Stimulated activated CD4-positive, alpha-beta T cell treated with anti-CD3 and anti-CD28 coated beads, Interleukin-4, amount 100 ng/mL, for 48 hours (primary cell): ENCODE results near the gene CRYGS.
"Not testable (repeated sequence)": the region's sequence is repeated elsewhere in the genome, so short reads cannot be mapped to it uniquely, and the experiment has no call there.

Experiments
- DNase-seq, 2 donors: peaks; one replicate each; pipeline ENCODE4 v3.0.0-alpha.2; 2020; ENCODE audit warnings: low read depth in 2 of 2

The CRYGS gene

GRCh38 chr3:186519021-186519658 lies 25.0 kb downstream of the CRYGS start:
- DNase-seq = peak in 1 of 2 donors; percentile 54

GRCh38 chr3:186517218-186517617 lies 27.0 kb downstream of the CRYGS start:
- DNase-seq = no peak

DNA sequence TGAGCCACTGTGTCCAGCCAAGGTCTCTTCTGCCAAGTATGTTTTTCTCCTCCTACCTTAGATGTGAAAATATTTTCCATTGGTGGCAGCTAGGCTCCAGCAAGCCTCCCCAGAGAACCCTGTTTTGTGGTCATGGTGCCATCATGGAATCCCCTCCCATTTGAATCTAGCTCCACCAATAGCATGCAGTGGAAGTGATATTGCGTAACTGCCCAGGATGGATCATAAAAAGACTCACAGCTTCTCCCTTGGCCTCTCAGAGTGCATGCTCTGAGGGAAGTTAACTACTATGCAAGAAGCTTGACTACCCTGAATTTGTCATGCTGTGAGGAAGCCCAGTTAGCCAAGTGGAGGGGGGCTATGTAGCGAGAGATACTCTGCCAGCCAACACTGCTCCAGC lies 27.5 kb downstream of the CRYGS start:
- DNase-seq = no peak

- no peak for DNase-seq
These were observed 29.1 kb downstream of the CRYGS start for GRCh38 chr3:186515125-186515524.

DNA sequence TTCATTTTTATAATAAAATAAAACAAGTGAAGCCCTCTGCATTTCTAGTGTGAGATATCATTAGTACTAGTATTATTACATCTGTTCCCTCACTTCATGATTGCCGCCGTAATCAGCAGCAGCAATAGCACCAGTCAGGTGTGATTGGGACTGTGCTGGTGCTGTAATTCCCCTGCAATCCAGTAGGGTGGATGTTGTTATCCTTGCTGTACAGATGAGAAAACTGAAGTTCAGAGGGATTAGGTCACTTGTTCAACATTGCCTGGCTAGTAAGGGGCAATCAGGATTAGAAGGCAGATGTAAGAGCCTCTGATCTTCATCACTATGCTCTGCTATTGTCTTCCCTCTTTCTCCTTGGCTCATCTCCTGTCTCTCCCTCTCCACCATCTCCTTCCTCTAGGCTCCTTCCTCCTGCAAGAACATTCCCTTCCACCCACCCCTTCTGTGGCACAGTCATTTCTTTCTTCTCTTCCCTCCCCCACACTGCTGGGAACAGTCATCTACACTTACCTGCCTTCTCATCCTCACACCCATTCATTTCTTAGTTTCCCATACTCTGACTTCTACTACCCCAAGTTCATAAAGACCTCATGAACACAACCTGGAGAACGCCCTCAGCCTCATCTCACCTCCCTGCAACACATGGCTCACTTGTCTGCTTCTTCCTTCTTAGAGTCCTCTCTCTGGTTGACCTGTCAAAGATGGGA lies 29.7 kb downstream of the CRYGS start:
- peak in 1 of 2 donors; percentile 37 for DNase-seq

GRCh38 chr3:186513386-186513785 lies 30.8 kb downstream of the CRYGS start:
- no peak for DNase-seq

DNA sequence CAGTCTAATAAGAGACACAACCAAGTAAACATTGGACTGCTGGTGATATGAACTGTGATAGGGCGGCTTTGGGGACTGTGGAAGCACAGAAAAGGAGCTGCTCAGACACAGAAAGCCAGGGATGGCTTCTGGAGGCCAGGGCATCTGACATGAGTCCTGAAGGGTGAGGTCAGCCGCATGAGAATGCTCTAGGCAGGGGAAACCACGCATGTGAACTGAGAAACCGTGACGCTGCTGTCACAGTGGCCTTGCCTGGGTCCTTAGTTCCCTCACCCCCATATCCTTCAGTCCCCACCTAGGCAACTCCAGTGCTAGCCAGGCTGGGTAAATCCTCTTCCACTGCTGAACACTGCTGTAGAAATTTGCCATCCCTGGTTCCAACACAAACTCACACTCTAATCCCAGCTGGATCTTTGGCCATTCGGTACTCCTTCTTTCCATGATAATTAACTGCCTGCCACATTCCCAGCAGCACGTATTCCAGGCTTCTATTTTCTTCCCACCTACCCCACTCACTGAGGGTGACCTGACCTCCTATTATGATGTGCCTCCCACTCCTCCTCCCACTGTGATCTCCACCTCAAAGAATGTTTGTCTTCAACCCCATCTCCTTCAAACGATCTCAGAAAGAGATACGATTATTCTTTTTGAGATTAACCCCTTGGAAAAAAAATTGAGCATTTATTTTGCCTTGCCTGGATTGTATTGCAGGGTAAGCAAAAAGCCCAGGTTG lies 31.4 kb downstream of the CRYGS start:
- no peak for DNase-seq

- no peak for DNase-seq
These were observed 32.5 kb downstream of the CRYGS start for GRCh38 chr3:186511702-186512101.

GRCh38 chr3:186511245-186511644 lies 32.9 kb downstream of the CRYGS start:
- DNase-seq = no peak

DNA sequence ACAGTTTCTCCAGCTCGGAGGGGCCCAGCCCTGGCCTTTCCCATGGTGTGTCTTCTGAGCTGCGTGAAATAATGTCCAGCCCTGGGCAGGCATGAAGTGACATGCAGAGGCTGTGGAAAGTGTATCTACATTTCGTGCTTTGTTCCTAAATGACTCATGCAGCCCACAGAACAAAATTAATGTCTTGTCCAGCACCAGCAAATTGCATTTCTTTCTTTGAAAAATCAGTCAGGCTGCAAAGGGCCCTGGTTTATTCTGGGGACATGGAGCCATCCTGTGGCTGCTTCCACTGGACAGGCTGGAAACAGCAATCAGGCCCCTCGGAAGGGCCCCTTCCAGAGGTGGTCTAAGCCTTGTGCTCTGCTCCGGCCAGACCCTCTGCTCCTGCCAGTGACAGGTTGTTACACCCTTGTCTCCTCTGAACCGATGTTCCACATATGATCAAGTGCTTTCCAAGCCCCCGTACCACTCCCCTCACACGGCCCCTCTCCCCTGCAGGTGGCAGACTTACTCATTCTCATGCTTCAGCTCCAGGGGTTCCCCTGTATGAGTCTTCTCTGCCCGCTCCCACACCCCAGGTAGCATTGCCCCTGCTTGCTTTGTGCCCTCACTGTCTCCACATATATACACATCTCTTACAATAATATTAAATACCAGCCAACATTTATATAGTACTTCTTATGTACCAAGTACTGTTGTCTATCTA lies 33.7 kb downstream of the CRYGS start:
- no peak for DNase-seq

- no peak for DNase-seq
These were observed 34.8 kb downstream of the CRYGS start for GRCh38 chr3:186509423-186509822.

- peak in 1 of 2 donors; percentile 30 for DNase-seq
These were observed 37.3 kb downstream of the CRYGS start for GRCh38 chr3:186506857-186507256.

- no peak for DNase-seq
These were observed 37.9 kb downstream of the CRYGS start for GRCh38 chr3:186506191-186506739.

DNA sequence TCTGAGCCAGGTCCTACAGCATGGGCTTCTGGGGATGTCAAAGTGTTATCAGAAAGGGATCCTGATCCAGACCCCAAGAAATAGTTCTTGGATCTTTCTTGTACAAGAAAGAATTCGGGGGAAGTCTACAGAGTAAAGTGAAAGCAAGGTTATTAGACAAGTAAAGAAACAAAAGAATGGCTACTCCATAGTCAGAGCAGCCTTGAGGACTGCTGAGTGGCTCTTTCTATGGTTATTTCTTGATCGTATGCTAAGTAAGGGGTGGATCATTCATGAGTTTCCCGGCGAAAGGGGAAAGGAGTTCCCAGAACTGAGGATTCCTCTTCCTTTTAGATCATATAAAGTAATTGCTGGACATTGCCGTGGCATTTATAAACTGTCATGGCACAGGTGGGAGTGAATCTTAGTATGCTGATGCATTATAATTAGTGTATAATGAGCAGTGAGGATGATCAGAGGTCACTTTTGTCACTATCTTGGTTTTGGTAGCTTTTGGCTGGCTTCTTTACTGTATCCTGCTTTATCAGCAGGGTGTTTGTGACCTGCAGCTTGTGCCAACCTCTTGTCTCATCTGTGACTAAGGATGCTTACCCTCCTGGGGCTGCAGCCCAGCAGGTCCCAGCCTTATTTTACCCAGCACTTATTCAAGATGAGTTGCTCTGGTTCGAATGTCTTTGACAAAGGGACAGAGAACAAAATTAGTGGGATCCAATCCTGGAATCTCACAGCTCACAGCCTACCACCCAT lies 41.0 kb downstream of the CRYGS start:
- DNase-seq = no peak

GRCh38 chr3:186502138-186502948 lies 41.8 kb downstream of the CRYGS start:
- no peak for DNase-seq

DNA sequence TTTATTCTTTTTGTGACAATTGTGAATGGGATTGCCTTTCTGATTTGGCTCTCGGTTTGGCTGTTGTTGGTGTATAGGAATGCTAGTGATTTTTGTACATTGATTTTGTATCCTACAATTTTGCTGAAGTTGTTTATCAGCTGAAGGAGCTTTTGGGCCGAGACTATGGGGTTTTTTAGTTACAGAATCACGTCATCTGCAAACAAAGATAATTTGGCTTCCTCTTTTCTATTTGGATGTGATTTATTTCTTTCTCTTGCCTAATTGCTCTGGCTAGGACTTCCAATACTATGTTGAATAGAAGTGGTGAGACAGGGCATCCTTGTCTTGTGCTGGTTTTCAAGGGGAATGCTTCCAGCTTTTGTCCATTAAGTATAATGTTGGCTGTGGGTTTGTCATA lies 44.2 kb downstream of the CRYGS start:
- not testable (repeated sequence) for DNase-seq

GRCh38 chr3:186498022-186498421 lies 46.2 kb downstream of the CRYGS start:
- not testable (repeated sequence) for DNase-seq

- no peak for DNase-seq
These were observed 46.6 kb downstream of the CRYGS start for GRCh38 chr3:186497608-186498007.

DNA sequence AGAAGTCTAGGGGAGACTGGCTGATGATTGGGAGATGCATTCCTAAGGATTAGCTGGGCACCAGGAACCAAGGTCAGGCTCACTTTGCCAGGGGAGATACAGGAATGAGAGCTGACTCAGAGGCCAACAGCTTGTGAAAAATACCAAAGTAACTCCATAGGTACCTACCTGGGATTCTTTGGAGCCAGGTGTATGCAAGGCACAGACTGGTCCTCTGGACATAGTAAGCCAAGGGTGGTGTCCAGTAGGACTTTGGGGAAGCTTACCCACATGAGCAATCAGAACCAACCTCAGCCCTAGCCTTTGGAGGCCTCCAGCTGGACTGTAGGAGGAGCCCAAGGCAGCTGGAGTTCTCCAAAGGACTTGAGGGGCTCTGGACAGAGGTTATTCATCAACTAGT lies 47.5 kb downstream of the CRYGS start:
- no peak for DNase-seq

DNA sequence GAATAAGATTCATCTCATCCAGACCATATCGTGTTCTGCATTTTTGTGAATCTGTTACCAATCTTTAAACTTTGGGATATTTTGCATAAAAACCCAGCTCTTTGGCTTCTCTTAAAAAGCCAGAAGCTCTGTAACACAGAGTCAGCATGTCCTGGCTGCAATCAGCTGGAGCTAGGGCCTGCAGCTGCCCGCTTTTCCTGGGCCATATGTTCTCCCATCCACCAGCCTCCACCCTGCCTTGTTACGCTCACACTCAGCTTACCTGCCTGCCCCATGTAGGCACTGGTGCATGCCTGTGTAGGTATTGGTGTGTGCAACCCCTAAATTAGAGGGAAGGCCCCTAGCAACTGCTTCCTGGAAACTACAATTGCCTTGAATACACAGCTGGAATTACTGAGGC lies 48.2 kb downstream of the CRYGS start:
- DNase-seq = no peak
